Effector memory CD8-positive, alpha-beta T cell (primary cell): ENCODE measurements around the gene KIRREL1.
A peak's percentile ranks its signal among the peaks of the same experiment; 100 is the strongest.

Source experiments
- ATAC-seq: fragments of 150-1000 bp; cut with Tn5 transposase; replicated peaks from 2 replicates; pipeline ENCODE4 v1.10.0; 2021; ENCODE audit warnings: mild to moderate bottlenecking, moderate library complexity
- DNase-seq, 3 experiments: peaks; one replicate each; pipeline ENCODE4 v3.0.0; 2021
- H3K27ac Mint-ChIP-seq, 2 donors: one replicate each; pipeline ENCODE4 v1.8.0; 2022; ENCODE audit warnings: mild to moderate bottlenecking in 2 of 2, mixed read lengths in 2 of 2, moderate library complexity in 2 of 2
- H3K27me3 Mint-ChIP-seq, 2 donors: one replicate each; pipeline ENCODE4 v1.8.0; 2022; ENCODE audit warnings: mixed read lengths in 2 of 2
- H3K36me3 Mint-ChIP-seq: one replicate; pipeline ENCODE4 v1.8.0; 2022; ENCODE audit warnings: mild to moderate bottlenecking, moderate library complexity, mixed read lengths; ENCODE audit not compliant: insufficient read depth
- H3K4me1 Mint-ChIP-seq, 2 donors: one replicate each; pipeline ENCODE4 v1.8.0; 2022; ENCODE audit warnings: low read depth in 2 of 2, mixed read lengths in 2 of 2
- H3K4me3 Mint-ChIP-seq, 2 donors: one replicate each; pipeline ENCODE4 v1.8.0; 2022; ENCODE audit warnings: mild to moderate bottlenecking in 2 of 2, mixed read lengths in 2 of 2, moderate library complexity in 2 of 2
- H3K9me3 Mint-ChIP-seq, 2 donors: one replicate each; pipeline ENCODE4 v1.8.0; 2022; ENCODE audit warnings: mixed read lengths in 2 of 2

KIRREL1 gene

GRCh38 chr1:157961805-157962762 lies 31.4 kb upstream of the KIRREL1 start:
- no peak overlapping the region for H3K27ac Mint-ChIP-seq
- ATAC-seq (no peak), DNase-seq (no peak)
- no peak overlapping the region for H3K4me3 Mint-ChIP-seq
- peaks cover 0 to 5% of the 10 kb centered on the region in 2 donors for H3K4me1 Mint-ChIP-seq
- peaks cover 44 to 68% of the 10 kb centered on the region in 2 donors for H3K27me3 Mint-ChIP-seq
- no peaks in the 10 kb centered on the region for H3K36me3 Mint-ChIP-seq
- H3K9me3 Mint-ChIP-seq = no peaks in the 10 kb centered on the region

- no peaks in the 10 kb centered on the region for H3K36me3 Mint-ChIP-seq
- no peaks in the 10 kb centered on the region for H3K9me3 Mint-ChIP-seq
- peak overlapping the region in 1 of 2 donors; percentile 16 for H3K27ac Mint-ChIP-seq
Measured at GRCh38 chr1:157963713-157964112, 29.7 kb upstream of the KIRREL1 start.

GRCh38 chr1:157965584-157965983 lies 27.9 kb upstream of the KIRREL1 start:
- DNase-seq (no peak), ATAC-seq (no peak)
- H3K27me3 Mint-ChIP-seq = peaks cover 28 to 65% of the 10 kb centered on the region in 2 donors
- no peak overlapping the region for H3K27ac Mint-ChIP-seq
- no peak overlapping the region for H3K4me3 Mint-ChIP-seq
- H3K9me3 Mint-ChIP-seq = no peaks in the 10 kb centered on the region
- peaks cover 0 to 5% of the 10 kb centered on the region in 2 donors for H3K4me1 Mint-ChIP-seq
- no peaks in the 10 kb centered on the region for H3K36me3 Mint-ChIP-seq

More at GRCh38 chr1:157963713-157964112, 29.7 kb upstream of the KIRREL1 start:
- DNase-seq = peak; percentile 8 to 31 (median 15)
- H3K27me3 Mint-ChIP-seq = peaks cover 46 to 70% of the 10 kb centered on the region in 2 donors
- peak; percentile 39 for ATAC-seq
- peaks cover 0 to 5% of the 10 kb centered on the region in 2 donors for H3K4me1 Mint-ChIP-seq
- H3K4me3 Mint-ChIP-seq = no peak overlapping the region

- H3K36me3 Mint-ChIP-seq = no peaks in the 10 kb centered on the region
- no peak overlapping the region for H3K4me3 Mint-ChIP-seq
- peaks cover 0 to 5% of the 10 kb centered on the region in 2 donors for H3K4me1 Mint-ChIP-seq
- no peak overlapping the region for H3K27ac Mint-ChIP-seq
- H3K27me3 Mint-ChIP-seq = peaks cover 23 to 60% of the 10 kb centered on the region in 2 donors
- ATAC-seq (no peak), DNase-seq (no peak)
- no peaks in the 10 kb centered on the region for H3K9me3 Mint-ChIP-seq
Measured at GRCh38 chr1:157966031-157966537, 27.4 kb upstream of the KIRREL1 start.

- Mint-ChIP-seq H3K4me1 (peaks cover 0 to 3% of the 10 kb centered on the region in 2 donors), H3K27ac (no peak overlapping the region), H3K9me3 (no peaks in the 10 kb centered on the region), H3K4me3 (no peak overlapping the region), H3K36me3 (no peaks in the 10 kb centered on the region), H3K27me3 (peaks cover 14 to 48% of the 10 kb centered on the region in 2 donors)
- no peak for ATAC-seq
- no peak for DNase-seq
Measured at GRCh38 chr1:157967205-157967604, 26.2 kb upstream of the KIRREL1 start.

- Mint-ChIP-seq H3K27me3 (peaks cover 8 to 36% of the 10 kb centered on the region in 2 donors), H3K9me3 (no peaks in the 10 kb centered on the region), H3K27ac (no peak overlapping the region), H3K4me3 (no peak overlapping the region), H3K36me3 (no peaks in the 10 kb centered on the region), H3K4me1 (no peaks in the 10 kb centered on the region)
- ATAC-seq (no peak), DNase-seq (no peak)
Measured at GRCh38 chr1:157968508-157968907, 24.9 kb upstream of the KIRREL1 start.

- no peaks in the 10 kb centered on the region for H3K4me1 Mint-ChIP-seq
- H3K27ac Mint-ChIP-seq = no peak overlapping the region
- H3K27me3 Mint-ChIP-seq = peaks cover 8 to 36% of the 10 kb centered on the region in 2 donors
- no peaks in the 10 kb centered on the region for H3K36me3 Mint-ChIP-seq
- no peak for DNase-seq
- no peaks in the 10 kb centered on the region for H3K9me3 Mint-ChIP-seq
- ATAC-seq = no peak
- no peak overlapping the region for H3K4me3 Mint-ChIP-seq
Measured at GRCh38 chr1:157968946-157969345, 24.5 kb upstream of the KIRREL1 start.

GRCh38 chr1:157969697-157970485 lies 23.6 kb upstream of the KIRREL1 start:
- Mint-ChIP-seq H3K4me1 (no peaks in the 10 kb centered on the region), H3K27ac (no peak overlapping the region), H3K36me3 (no peaks in the 10 kb centered on the region), H3K27me3 (peaks cover 8 to 33% of the 10 kb centered on the region in 2 donors), H3K9me3 (no peaks in the 10 kb centered on the region), H3K4me3 (no peak overlapping the region)
- ATAC-seq (no peak), DNase-seq (no peak)

GRCh38 chr1:157971769-157972168 lies 21.7 kb upstream of the KIRREL1 start:
- DNase-seq (no peak), ATAC-seq (no peak)
- Mint-ChIP-seq H3K9me3 (no peaks in the 10 kb centered on the region), H3K27me3 (peaks cover 15 to 26% of the 10 kb centered on the region in 2 donors), H3K36me3 (no peaks in the 10 kb centered on the region), H3K27ac (no peak overlapping the region), H3K4me3 (no peak overlapping the region), H3K4me1 (no peaks in the 10 kb centered on the region)

GRCh38 chr1:157975228-157975950 lies 18.1 kb upstream of the KIRREL1 start:
- no peak overlapping the region for H3K27ac Mint-ChIP-seq

GRCh38 chr1:157976888-157977287 lies 16.6 kb upstream of the KIRREL1 start:
- DNase-seq = no peak
- peaks cover 29 to 34% of the 10 kb centered on the region in 2 donors for H3K27me3 Mint-ChIP-seq
- no peak overlapping the region for H3K27ac Mint-ChIP-seq
- H3K4me3 Mint-ChIP-seq = no peak overlapping the region
- no peaks in the 10 kb centered on the region for H3K4me1 Mint-ChIP-seq
- ATAC-seq = no peak
- H3K36me3 Mint-ChIP-seq = no peaks in the 10 kb centered on the region
- H3K9me3 Mint-ChIP-seq = no peaks in the 10 kb centered on the region

More at GRCh38 chr1:157975228-157975950, 18.1 kb upstream of the KIRREL1 start:
- H3K4me3 Mint-ChIP-seq = no peak overlapping the region
- H3K27me3 Mint-ChIP-seq = peaks cover 29 to 34% of the 10 kb centered on the region in 2 donors
- H3K36me3 Mint-ChIP-seq = no peaks in the 10 kb centered on the region
- ATAC-seq (no peak), DNase-seq (no peak)
- H3K4me1 Mint-ChIP-seq = no peaks in the 10 kb centered on the region
- H3K9me3 Mint-ChIP-seq = no peaks in the 10 kb centered on the region

- no peaks in the 10 kb centered on the region for H3K4me1 Mint-ChIP-seq
- peaks cover 29 to 47% of the 10 kb centered on the region in 2 donors for H3K27me3 Mint-ChIP-seq
Measured at GRCh38 chr1:157978586-157979403, 14.7 kb upstream of the KIRREL1 start.

More at GRCh38 chr1:157978586-157979403, 14.7 kb upstream of the KIRREL1 start:
- ATAC-seq (no peak), DNase-seq (no peak)
- Mint-ChIP-seq H3K9me3 (no peaks in the 10 kb centered on the region), H3K4me3 (no peak overlapping the region), H3K27ac (no peak overlapping the region), H3K36me3 (no peaks in the 10 kb centered on the region)
